CD4-positive, alpha-beta T cell treated with Interferon gamma for 1 hour (primary cell): ENCODE measurements around the gene GDPD3.
A peak's percentile ranks its signal among the peaks of the same experiment; 100 is the strongest.

Source experiments
- DNase-seq: peaks from one replicate; pipeline ENCODE4 v3.0.0-alpha.2; 2020

The GDPD3 gene

DNA sequence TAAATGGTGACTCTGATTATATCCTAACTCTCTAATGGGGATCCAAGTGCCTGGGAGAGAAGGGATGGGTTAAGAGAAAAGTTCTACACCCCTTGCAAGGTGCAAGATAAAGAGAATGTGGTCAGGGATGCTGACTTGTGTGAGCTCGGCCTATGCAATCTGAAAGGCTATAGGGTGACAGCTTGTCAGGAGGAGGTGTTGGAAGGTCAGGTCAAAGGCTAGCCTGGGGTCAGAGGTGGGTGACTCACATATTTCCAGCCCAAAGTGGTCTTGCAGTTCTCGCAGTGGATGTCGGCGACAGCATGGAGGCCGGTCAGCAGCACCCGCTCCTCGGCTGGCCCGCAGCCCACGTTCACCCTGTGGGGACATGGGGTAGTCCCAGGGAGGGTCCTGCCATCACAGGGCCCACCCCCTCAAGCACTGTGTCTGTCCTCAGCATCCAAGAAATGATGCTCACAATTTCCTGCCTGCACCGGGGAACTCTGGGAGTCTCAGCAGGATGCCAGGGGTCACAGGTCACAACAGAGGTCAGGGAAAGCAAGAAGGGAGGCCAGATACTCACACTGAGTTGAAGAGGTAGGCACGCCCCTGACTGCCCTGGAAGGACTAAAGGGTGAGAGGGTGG lies 18.7 kb downstream of the GDPD3 start:
- no peak for DNase-seq

DNA sequence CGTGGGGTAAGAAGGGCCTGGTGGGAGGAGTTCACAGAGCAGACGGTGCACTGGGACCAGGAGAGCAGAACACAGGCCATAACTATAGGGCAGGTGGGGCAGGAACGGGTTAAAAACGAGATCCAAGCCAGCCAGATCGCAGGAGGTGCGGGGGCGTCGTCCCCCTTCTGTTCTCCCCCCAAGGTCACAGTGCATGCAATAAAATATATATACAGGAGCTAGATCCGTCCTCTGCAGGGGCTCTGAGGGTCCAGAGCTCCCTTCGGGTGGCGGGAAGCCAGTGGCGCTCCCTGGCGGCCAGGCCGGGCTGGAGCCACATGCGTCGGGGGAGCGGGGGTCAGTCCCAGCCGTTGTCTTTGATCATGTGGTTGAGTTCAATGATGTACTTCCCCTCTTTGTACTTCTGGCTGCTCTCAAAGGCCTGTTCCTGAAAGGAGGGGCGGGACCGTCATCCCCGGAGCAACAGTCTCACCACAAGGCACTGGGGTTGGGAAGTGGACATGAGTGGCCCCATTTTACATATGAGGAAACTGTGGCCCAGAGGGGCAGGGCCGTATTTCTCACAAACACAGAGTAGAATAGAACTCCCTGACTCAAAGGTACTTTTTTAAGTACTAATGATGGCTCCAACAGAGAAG lies 20.8 kb downstream of the GDPD3 start:
- DNase-seq, result peak; percentile 89

DNA sequence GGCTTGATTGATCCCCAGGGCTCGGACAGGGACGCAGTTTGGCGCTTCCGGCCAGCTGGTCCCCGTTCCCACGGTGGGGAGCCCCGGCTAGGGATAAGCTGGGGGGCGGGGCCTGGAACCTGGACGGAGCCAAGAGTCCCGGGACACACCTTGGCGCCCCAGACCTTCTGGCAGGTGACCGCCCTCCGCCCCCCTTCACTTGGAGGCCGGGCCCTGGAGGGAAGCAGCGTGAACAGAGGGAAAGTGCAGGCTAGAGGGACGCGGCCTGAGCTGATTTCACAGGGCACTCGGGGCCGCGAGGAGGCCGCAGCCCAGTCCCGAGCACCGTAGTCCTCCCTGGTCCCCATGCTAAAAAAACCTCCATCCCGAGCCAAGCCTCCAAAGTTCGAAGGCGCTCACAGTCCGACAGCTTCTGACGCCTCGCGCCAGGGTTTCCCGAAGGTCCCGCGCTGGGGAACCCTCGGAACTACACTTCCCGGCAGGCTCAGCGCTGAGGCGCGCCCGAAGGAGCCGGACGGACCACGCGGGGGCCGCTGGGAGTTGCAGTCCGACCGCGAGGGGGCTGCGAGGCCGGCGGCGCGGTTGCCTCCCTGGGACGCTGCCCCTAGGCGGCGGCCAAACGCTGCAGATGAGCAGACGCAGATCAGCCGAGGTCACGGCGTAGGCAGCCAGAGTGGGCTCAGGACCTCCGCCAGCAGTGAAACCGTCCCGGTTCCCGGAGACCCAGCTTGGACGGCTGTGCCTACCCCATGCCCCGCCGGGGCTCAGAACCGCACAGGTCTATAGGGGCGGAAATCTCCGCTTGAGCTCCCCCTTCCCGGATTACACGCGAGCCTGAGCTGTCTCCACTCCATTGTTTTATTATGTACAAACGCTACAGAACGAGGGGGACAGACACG lies 21.6 kb downstream of the GDPD3 start, which contains the start of gene TBX6:
TBX6 (minus strand) TSS at position 451 of the 899 bp plus-strand sequence. CDS start 731 bp downstream, outside the sequence.
- peak; percentile 91 for DNase-seq

DNA sequence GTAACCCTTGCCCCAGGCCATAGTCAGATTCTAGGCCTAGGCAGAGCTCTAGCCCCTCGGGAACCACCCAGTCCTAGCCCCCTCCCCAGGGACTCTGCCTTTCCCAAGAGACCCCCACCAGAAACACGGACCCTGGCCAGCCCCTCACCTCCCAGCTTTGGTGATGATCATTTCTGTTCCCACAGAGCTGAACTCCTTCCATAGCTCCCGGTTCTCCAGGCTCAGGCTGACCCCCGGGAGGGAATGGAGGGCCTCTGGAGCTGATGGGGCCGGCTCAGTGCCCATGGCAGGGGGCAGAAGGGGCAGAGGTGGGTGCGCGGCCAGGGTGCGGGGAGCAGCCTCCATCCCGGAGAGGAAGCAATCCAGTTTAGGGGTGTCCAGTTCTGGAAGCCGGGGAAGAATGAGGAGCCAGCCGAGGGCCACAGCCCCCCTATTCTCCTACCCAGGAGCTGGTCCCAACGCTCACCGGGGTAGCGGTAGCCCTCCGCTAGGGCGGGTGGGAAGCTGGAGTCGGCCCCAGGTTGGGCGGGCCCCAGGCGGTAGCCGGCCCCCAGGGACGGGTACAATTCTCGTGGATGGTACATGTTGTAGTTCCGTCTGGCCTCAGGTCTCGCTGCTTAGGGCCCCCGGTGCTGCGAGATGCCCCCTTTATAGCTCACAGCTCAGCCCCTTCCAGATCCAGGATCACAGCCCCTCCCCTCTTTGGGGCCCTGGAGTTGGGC lies 22.6 kb downstream of the GDPD3 start:
- DNase-seq, result no peak

DNA sequence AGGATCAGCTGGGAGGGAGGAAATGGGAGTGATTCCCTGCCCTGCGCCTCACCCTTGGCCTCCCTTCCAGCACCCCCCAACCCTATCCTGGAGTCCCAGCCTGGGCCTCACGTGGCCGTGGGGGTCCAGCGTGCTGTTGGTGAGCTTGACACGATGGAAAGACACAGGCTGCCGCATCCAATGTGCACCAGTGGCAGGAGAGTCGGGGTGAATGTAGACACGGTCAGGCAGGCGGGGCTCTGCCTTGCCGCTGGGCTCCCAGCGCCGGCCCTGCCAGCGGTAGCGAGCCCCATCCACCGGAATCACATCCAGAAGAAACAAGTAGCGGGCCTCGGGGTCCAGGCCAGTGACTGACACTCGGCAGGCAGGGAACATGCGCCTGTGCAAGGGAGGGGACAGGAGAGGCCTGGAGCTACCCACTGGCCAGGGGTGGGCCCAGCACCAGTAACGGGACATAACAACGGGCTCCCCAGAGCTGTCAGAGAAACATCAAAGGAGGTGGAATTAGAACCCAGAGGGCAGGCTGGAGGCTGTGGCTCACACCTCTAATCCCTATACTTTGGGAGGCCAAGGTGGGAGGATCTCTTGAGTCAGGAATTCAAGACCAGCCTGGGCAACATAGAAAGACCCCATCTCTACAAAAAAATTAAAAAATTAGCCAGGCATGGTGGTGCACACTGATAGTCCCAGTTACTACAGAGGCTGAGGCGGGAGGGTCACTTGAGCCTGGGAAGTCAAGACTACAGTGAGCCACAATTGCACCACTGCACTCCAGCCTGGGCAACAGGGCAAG lies 24.3 kb downstream of the GDPD3 start:
- no peak for DNase-seq

DNA sequence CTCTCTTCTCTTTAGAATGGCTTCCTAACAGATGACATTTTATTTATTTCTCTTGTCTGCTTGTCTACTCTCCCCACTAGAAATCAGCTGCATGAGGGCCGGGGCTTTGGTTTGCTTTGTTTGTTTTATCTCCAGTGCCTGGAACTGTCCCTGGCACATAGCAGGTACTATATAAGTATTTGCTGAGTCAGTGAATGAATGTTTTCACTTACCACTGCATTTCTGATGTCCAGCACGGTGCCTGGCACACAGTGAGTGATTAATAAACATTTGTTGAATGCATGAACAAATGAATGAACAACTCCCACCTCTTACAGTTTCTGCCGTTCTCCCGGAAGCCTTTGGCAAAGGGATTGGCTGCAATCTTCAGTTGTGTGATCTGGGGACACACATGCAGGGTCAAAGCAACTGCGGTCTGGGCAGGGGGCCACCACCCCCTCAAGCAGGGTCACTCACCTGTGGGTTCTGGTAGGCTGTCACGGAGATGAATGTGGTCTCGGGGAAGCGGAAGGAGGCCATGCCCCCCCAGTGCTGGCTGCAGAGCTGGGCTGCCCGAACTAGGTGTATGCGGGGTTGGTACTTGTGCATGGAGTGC lies 25.0 kb downstream of the GDPD3 start:
- DNase-seq, result no peak

DNA sequence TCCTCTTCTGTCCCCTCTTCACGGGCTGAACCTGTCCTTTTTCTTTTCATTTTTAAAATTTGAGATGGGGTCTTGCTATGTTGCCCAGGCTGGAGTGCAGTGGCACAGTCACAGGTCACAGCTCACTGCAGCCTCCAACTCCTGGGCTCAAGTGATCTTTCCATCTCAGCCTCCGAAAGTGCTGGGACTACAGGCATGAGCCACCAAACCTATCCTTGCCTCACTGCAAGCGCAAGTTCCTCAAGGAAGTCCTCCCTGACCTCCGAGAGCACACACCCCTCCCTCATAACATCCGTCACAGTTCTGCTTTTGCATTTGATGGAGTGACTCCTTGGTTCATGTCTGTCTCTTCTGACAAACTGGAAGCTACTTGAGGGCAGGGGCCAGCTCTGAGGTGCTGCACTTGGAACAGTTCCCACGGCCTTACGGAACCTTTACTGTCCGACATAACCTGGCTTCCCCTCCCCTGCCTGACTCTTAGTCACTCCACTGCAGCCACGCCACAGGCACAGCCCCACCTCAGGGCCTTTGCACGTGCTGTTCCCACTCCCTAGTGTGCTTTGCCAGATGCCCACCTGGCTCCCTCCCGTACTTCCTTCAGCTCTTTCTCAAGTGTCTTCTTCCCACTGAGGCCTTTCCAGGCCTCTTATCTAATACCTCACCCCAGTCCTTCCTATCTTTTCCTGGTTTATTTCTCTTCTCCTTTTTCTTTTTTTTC lies 26.0 kb downstream of the GDPD3 start:
- DNase-seq, result peak; percentile 50

DNA sequence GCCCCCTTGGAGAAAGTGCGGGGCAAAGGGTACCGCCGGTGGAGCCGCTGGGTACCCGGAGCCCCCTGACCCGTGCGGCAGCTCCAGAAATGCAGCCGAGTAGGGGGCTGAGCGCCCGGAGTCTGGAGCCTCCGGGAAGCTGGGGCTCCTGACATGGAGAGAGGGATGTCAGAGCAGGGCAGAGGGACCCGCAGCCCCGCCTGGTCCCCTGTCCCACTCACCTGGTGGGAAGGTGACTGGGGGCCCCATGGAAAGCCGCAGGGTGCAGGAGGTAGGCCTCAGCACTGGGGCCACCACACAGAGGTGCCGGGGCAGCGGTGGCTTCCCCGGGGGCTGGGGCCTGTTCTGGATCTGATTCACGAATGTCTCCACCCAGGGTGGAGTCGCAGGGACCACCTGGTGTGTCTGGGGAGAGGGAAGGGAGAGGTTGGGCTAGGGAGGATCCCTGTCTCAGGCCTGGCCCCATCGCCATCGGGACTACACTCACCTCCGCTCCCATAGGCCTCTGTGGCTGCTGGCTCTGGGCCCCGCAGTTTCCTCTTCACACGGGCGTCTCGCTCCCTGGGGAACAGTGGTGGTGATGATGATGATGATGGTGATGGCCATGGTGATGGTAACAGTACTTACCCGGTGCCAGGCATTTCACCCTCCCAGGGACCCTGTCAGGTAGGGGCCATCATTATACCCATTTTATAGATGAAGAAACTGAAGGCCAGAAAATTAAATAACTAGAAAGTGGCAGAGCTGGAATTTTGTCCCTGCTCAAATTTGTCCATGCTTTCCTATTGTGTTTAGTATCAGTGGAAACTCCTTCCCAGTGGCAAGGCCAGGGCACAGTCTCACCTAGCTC lies 26.8 kb downstream of the GDPD3 start:
- no peak for DNase-seq

DNA sequence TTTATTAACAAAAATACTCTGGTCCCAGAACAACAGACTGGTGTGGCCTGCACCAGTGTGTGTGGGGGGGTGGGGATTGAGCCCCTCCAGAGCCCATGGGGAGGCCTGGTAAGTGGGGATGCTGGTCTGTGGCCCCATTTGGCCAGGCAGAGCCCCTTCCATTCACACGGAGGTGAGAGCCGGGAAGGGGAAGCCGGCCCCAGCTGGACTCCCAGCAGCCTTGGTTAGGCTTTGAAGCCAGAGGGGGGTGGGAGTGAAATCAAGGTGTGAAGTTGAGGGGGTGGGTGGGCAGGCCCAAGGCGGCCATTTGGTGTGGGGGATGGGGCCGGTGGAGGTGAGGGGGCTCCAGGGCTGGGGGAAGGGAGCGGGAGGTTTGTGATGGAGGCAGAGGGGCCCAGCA lies 27.5 kb downstream of the GDPD3 start:
- no peak for DNase-seq

DNA sequence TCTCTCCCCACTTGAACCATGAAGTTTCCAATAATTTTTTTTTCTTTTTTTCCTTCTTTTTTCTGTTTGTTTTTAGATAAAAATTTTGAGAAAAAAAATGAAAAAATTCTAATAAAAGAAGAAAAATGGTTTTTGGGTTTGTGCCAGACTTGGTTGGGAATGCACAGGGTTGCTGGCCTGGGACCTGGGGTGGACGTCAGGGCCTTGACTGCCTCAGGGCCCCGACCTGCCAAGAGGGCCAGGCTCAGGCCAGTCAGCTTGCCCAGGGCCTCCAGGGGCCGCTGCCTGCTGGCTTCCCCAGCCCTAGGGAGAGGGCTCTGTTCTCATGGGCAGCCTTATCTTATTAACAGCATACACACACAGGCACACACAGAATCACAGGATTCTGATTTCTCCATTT lies 28.1 kb downstream of the GDPD3 start:
- no peak for DNase-seq

DNA sequence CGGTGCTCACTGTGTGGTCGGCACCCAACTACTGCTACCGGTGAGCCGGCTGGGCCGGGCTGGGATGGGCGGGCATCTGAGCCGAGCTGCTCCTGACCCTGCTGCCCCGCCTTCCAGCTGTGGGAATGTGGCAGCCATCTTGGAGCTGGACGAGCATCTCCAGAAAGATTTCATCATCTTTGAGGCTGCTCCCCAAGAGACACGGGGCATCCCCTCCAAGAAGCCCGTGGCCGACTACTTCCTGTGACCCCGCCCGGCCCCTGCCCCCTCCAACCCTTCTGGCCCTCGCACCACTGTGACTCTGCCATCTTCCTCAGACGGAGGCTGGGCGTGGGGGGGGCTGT lies 28.5 kb downstream of the GDPD3 start:
- DNase-seq, result no peak

DNA sequence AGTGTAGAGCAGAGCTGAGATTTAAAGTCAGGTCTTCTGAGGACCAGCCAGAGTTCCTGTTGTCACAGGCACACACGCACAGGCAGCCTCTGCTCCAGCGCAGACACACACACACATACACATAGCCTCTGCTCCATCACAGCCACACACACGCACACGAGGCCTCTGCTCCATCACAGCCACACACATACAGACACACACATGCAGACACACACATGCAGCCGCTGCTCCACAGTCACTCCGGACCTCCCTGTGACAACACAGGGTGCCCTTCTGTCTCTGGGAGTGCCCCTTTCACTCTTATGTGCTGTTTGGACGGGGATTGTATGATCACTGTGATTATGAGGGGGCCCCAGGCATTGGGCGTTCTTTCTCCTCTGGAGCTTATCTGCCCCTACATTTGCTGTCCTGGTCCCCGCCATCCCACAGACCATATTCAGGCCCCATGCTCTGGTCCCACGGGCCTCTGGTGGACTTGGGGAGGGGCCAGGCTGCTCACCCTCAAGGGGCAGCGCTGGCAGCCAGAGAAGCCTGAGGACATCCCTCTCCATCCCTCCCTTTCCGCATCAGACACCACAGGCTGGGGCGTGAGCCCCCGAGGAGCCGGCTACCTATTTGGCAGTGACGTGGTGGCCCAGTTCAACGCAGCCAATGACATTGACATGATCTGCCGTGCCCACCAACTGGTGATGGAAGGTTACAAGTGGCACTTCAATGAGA lies 29.1 kb downstream of the GDPD3 start:
- DNase-seq, result no peak

DNA sequence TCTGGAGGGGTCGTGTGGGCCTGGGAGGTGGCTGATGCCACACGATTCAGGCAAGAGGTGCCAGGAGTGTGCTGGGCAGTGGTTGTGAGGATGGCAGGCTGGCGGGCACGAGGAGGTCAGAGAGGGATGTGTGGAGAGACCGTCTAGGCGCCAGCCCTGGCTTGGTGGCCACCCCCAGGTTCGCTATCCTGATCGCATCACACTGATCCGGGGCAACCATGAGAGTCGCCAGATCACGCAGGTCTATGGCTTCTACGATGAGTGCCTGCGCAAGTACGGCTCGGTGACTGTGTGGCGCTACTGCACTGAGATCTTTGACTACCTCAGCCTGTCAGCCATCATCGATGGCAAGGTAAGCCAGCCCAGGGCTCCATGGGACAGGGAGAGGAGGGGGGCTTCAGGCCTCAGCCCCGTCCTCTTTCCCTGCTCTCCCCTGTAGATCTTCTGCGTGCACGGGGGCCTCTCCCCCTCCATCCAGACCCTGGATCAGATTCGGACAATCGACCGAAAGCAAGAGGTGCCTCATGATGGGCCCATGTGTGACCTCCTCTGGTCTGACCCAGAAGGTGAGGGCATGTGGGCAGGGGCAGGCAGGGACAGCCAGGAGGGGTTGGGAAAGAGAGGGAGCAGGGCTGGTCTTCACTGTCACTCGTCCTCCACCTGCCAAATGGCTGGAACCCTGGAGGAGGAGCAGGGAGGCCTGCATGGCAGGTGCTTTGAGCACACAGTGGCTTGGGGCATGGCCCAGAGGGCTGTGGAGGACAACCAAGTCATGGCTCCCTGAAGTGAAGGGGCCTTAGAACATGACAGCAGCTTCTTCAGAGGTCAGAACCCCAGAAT lies 29.9 kb downstream of the GDPD3 start:
- no peak for DNase-seq

DNA sequence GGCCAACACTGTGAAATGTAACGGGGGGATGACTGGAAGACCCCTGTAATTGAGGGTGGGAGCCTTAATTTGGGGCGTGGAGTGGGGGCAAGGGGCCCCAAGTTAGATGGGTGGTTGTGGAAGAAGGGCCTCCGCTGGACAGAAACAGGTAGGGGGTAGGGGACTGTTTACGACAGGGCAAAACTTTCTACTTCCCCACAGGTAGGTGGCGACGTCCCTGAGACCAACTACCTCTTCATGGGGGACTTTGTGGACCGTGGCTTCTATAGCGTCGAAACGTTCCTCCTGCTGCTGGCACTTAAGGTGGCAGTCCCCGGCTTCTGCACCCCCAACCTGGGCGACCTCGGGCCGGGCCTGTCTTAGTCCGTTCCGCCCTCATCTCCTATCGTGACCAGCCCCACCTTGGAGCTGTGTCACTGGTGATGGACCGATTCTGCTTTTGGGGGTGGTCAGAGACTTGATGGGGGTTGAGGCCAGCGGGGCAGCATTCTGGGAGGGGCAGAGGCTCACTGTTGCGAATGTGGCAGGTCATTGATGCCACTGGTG lies 30.7 kb downstream of the GDPD3 start:
- no peak for DNase-seq

DNA sequence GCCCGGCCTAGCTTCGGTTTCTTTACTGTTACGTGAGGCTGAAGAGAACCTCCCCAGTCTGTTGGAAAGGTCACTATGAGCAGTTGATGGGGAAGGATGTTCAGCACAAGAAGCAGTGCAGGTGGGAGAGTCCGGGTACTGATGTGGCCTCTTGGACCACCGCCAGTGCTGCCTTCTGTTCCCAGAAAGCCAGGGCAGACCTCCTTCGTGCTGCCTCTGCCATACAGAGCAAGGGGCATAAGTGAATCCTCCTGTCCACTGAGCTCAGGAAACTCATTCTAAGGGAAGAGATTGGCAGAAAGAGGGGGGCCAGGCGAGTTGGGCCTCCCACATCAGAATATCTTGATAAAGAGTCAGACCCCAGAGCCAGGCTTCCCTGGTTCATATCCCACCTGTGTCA lies 33.9 kb downstream of the GDPD3 start:
- DNase-seq, result no peak

DNA sequence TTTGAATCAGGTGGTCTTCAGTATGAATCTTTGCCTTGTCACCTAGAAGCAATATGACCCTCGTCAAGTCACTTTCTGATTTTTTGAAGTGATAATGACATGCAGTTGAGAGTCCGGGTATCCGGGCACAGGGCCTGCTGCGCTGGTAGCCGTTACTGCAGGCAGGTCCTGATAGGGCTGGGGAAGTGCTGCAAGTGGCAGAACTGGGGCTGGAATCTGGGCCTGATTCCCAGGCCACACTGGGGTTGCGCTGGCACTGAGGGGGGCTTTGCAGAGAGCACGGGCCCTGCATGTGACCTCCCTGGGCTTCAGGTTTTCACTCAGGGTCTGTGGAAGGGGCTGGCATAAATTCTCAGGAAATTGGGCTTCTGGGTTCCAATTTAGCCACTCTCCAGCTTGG lies 34.6 kb downstream of the GDPD3 start:
- no peak for DNase-seq

DNA sequence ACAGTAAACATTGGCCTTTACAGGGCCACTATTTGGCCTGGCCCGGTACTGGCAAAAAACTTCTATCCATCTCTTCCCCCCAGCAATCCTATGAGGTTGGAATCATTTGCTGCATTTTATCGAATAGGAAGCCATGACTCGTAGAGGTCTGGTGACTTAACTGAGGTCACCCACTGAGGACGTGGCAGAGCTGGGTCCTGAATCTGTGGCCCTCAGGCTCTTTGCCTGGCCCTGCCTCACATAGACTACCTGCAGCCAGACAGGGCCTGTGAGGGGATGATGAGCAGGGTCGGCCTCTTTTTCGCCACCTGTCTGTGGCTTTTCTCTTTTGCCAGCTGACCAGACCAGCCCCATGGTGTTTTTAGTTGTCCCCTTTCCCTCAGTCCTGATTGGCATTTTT lies 35.7 kb downstream of the GDPD3 start:
- no peak for DNase-seq

DNA sequence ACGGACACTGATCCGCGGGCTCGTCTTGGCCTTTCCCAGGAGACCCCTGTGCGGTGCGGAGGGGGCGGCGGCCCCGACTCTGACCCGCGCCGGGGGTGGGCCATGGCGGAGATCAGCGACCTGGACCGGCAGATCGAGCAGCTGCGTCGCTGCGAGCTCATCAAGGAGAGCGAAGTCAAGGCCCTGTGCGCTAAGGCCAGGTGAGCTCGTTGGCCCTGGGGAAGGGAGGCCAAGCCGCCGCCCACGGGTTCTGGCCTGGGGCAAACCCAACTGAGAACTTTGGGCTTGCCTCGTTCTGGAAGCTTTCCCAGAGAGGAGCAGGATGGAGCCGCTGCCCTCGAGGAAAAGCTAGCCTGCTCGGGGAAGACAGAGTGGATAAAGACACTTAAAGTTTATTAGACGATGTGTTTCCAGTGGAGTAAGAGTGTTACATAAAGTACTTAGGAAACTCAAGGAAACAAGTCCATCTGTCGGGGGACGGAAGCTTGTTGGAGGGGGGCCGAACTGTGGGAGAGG lies 37.0 kb downstream of the GDPD3 start:
- no peak for DNase-seq
